GM23338 (cell line): ENCODE results near the gene RNF183.

Experiments used
- CREB1 ChIP-seq: fragments of 250-450 bp; sonication (Bioruptor Pico); IDR thresholded peaks from 2 replicates; pipeline ENCODE4 v1.5.0; 2020; ENCODE audit warnings: low read depth, mild to moderate bottlenecking, moderate library complexity
- EZH2 ChIP-seq: fragments of 200-600 bp; sonication (generic); IDR thresholded peaks from one replicate; pipeline ENCODE4 v1.8.0; 2017; ENCODE audit warnings: antibody characterized with exemption, mild to moderate bottlenecking, low read depth; ENCODE audit not compliant: unreplicated experiment
- EZH2phosphoT487 ChIP-seq: fragments of 200-600 bp; sonication (generic); IDR thresholded peaks from one replicate; pipeline ENCODE4 v1.8.1; 2018; ENCODE audit warnings: antibody characterized with exemption; ENCODE audit not compliant: unreplicated experiment
- JUNB ChIP-seq: IDR thresholded peaks from one replicate; pipeline ENCODE4 v1.6.1; 2016; ENCODE audit warnings: antibody characterized with exemption; ENCODE audit not compliant: unreplicated experiment
- NANOG ChIP-seq: IDR thresholded peaks from 2 replicates; pipeline ENCODE4 v1.6.1; 2016; ENCODE audit warnings: antibody characterized with exemption, borderline replicate concordance
- POLR2AphosphoS5 ChIP-seq: IDR thresholded peaks from 2 replicates; pipeline ENCODE4 v1.6.1; 2016; ENCODE audit warnings: antibody characterized with exemption, low read depth
- TF ChIP-seq, protein P1 (sequence below): IDR thresholded peaks from 2 replicates; pipeline ENCODE4 v1.6.1; 2016; ENCODE audit warnings: antibody characterized with exemption
- TF ChIP-seq, protein P2 (sequence below), 2 experiments: fragments of 200-600 bp in 1 of 2; sonication (generic) in 1 of 2; conservative IDR thresholded peaks; 2 replicates each; pipeline versions ENCODE4 v1.5.1 to v1.6.1; 2016 to 2017; ENCODE audit warnings: antibody characterized with exemption in 2 of 2, low read depth in 2 of 2, mild to moderate bottlenecking in 2 of 2, moderate library complexity in 1 of 2
- TF ChIP-seq, protein P3 (sequence below): IDR thresholded peaks from one replicate; pipeline ENCODE4 v1.6.1; 2018; ENCODE audit warnings: antibody characterized with exemption; ENCODE audit not compliant: unreplicated experiment
- TF ChIP-seq, protein P4 (sequence below): fragments of 250-450 bp; sonication (Bioruptor Pico); IDR thresholded peaks from 2 replicates; pipeline ENCODE4 v1.5.0; 2020; ENCODE audit warnings: mild to moderate bottlenecking, moderate library complexity

DNA sequence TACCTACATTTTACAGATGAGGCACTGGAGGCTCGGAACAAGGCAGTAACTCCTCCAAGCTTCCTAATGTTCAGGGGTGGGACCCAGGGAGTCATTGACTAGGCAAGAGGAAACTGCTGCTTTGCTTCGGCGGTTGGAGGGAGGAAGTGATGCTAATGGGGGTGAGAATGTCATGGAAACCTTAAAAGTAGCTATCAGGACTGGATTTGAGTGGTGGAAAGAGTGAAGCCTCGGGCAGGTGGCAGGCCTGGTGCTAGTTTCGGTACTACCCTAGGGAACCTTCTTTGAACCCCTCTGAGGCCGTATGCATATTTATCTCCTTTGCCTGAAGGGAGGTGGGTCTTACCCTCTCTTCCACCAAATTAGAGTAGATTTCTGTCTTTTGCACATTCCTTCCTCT is 47.8 kb upstream of the RNF183 start:
- TF ChIP-seq, protein P1, sequence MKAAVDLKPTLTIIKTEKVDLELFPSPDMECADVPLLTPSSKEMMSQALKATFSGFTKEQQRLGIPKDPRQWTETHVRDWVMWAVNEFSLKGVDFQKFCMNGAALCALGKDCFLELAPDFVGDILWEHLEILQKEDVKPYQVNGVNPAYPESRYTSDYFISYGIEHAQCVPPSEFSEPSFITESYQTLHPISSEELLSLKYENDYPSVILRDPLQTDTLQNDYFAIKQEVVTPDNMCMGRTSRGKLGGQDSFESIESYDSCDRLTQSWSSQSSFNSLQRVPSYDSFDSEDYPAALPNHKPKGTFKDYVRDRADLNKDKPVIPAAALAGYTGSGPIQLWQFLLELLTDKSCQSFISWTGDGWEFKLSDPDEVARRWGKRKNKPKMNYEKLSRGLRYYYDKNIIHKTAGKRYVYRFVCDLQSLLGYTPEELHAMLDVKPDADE, result no peak
- TF ChIP-seq, protein P2, sequence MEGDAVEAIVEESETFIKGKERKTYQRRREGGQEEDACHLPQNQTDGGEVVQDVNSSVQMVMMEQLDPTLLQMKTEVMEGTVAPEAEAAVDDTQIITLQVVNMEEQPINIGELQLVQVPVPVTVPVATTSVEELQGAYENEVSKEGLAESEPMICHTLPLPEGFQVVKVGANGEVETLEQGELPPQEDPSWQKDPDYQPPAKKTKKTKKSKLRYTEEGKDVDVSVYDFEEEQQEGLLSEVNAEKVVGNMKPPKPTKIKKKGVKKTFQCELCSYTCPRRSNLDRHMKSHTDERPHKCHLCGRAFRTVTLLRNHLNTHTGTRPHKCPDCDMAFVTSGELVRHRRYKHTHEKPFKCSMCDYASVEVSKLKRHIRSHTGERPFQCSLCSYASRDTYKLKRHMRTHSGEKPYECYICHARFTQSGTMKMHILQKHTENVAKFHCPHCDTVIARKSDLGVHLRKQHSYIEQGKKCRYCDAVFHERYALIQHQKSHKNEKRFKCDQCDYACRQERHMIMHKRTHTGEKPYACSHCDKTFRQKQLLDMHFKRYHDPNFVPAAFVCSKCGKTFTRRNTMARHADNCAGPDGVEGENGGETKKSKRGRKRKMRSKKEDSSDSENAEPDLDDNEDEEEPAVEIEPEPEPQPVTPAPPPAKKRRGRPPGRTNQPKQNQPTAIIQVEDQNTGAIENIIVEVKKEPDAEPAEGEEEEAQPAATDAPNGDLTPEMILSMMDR (conservative IDR thresholded peaks at IDR 0.05; ENCODE audit: low read depth in 2 of 2), result no peak
- TF ChIP-seq EZH2phosphoT487 (no peak), POLR2AphosphoS5 (no peak), NANOG (no peak), EZH2 (no peak), JUNB (no peak), CREB1 (CRISPR knock-in tag) (no peak)
- TF ChIP-seq, protein P3, sequence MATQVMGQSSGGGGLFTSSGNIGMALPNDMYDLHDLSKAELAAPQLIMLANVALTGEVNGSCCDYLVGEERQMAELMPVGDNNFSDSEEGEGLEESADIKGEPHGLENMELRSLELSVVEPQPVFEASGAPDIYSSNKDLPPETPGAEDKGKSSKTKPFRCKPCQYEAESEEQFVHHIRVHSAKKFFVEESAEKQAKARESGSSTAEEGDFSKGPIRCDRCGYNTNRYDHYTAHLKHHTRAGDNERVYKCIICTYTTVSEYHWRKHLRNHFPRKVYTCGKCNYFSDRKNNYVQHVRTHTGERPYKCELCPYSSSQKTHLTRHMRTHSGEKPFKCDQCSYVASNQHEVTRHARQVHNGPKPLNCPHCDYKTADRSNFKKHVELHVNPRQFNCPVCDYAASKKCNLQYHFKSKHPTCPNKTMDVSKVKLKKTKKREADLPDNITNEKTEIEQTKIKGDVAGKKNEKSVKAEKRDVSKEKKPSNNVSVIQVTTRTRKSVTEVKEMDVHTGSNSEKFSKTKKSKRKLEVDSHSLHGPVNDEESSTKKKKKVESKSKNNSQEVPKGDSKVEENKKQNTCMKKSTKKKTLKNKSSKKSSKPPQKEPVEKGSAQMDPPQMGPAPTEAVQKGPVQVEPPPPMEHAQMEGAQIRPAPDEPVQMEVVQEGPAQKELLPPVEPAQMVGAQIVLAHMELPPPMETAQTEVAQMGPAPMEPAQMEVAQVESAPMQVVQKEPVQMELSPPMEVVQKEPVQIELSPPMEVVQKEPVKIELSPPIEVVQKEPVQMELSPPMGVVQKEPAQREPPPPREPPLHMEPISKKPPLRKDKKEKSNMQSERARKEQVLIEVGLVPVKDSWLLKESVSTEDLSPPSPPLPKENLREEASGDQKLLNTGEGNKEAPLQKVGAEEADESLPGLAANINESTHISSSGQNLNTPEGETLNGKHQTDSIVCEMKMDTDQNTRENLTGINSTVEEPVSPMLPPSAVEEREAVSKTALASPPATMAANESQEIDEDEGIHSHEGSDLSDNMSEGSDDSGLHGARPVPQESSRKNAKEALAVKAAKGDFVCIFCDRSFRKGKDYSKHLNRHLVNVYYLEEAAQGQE, result no peak
- TF ChIP-seq, protein P4, sequence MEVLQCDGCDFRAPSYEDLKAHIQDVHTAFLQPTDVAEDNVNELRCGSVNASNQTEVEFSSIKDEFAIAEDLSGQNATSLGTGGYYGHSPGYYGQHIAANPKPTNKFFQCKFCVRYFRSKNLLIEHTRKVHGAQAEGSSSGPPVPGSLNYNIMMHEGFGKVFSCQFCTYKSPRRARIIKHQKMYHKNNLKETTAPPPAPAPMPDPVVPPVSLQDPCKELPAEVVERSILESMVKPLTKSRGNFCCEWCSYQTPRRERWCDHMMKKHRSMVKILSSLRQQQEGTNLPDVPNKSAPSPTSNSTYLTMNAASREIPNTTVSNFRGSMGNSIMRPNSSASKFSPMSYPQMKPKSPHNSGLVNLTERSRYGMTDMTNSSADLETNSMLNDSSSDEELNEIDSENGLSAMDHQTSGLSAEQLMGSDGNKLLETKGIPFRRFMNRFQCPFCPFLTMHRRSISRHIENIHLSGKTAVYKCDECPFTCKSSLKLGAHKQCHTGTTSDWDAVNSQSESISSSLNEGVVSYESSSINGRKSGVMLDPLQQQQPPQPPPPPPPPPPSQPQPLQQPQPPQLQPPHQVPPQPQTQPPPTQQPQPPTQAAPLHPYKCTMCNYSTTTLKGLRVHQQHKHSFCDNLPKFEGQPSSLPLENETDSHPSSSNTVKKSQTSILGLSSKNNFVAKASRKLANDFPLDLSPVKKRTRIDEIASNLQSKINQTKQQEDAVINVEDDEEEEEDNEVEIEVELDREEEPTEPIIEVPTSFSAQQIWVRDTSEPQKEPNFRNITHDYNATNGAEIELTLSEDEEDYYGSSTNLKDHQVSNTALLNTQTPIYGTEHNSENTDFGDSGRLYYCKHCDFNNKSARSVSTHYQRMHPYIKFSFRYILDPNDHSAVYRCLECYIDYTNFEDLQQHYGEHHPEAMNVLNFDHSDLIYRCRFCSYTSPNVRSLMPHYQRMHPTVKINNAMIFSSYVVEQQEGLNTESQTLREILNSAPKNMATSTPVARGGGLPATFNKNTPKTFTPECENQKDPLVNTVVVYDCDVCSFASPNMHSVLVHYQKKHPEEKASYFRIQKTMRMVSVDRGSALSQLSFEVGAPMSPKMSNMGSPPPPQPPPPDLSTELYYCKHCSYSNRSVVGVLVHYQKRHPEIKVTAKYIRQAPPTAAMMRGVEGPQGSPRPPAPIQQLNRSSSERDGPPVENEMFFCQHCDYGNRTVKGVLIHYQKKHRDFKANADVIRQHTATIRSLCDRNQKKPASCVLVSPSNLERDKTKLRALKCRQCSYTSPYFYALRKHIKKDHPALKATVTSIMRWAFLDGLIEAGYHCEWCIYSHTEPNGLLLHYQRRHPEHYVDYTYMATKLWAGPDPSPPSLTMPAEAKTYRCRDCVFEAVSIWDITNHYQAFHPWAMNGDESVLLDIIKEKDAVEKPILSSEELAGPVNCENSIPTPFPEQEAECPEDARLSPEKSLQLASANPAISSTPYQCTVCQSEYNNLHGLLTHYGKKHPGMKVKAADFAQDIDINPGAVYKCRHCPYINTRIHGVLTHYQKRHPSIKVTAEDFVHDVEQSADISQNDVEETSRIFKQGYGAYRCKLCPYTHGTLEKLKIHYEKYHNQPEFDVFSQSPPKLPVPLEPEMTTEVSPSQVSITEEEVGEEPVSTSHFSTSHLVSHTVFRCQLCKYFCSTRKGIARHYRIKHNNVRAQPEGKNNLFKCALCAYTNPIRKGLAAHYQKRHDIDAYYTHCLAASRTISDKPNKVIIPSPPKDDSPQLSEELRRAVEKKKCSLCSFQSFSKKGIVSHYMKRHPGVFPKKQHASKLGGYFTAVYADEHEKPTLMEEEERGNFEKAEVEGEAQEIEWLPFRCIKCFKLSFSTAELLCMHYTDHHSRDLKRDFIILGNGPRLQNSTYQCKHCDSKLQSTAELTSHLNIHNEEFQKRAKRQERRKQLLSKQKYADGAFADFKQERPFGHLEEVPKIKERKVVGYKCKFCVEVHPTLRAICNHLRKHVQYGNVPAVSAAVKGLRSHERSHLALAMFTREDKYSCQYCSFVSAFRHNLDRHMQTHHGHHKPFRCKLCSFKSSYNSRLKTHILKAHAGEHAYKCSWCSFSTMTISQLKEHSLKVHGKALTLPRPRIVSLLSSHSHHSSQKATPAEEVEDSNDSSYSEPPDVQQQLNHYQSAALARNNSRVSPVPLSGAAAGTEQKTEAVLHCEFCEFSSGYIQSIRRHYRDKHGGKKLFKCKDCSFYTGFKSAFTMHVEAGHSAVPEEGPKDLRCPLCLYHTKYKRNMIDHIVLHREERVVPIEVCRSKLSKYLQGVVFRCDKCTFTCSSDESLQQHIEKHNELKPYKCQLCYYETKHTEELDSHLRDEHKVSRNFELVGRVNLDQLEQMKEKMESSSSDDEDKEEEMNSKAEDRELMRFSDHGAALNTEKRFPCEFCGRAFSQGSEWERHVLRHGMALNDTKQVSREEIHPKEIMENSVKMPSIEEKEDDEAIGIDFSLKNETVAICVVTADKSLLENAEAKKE, result no peak
